Glutamatergic neuron (in vitro differentiated cells): ENCODE results near the gene TSHZ2. TPM values are rescaled to one million over a fixed set of nuclear protein-coding genes. Genes with fewer than 3 reads are reported as not detected.
"Not testable (repeated sequence)": the region's sequence is repeated elsewhere in the genome, so short reads cannot be mapped to it uniquely, and the experiment has no call there.

Experiments
- DNase-seq: peaks from one replicate; pipeline ENCODE4 v3.0.0; 2022
- H3K27ac Mint-ChIP-seq: one replicate; pipeline ENCODE4 v1.8.0; 2020; ENCODE audit warnings: mild to moderate bottlenecking, mixed read lengths, inconsistent platforms; ENCODE audit not compliant: unreplicated experiment
- H3K27me3 Mint-ChIP-seq: one replicate; pipeline ENCODE4 v1.8.0; 2020; ENCODE audit warnings: mild to moderate bottlenecking, moderate library complexity, mixed read lengths, inconsistent platforms; ENCODE audit not compliant: unreplicated experiment
- H3K36me3 Mint-ChIP-seq: one replicate; pipeline ENCODE4 v1.8.0; 2020; ENCODE audit warnings: mild to moderate bottlenecking, mixed read lengths, inconsistent platforms; ENCODE audit not compliant: unreplicated experiment
- H3K4me1 Mint-ChIP-seq: one replicate; pipeline ENCODE4 v1.8.0; 2020; ENCODE audit warnings: mild to moderate bottlenecking, low read depth, mixed read lengths, inconsistent platforms; ENCODE audit not compliant: unreplicated experiment
- H3K4me3 Mint-ChIP-seq: one replicate; pipeline ENCODE4 v1.8.0; 2020; ENCODE audit warnings: mild to moderate bottlenecking, mixed read lengths, inconsistent platforms; ENCODE audit not compliant: unreplicated experiment
- H3K9me3 Mint-ChIP-seq: one replicate; pipeline ENCODE4 v1.8.0; 2020; ENCODE audit warnings: mild to moderate bottlenecking, moderate library complexity, mixed read lengths, inconsistent platforms; ENCODE audit not compliant: unreplicated experiment
- CTCF ChIP-seq: fragments of 200-600 bp; sonication (generic); IDR thresholded peaks from one replicate; pipeline ENCODE4 v1.5.0; 2021; ENCODE audit not compliant: partially characterized antibody, unreplicated experiment
- total RNA-seq: library from RNA; stranded (reverse); fragmentation: NEBNext Ultra II Directional; extraction: Animal tissue kit (Norgen Biotek cat#: 25700); gene quantifications from one replicate; pipeline ENCODE4 v1.2.1, GENCODE V29; 2021; ENCODE audit not compliant: unreplicated experiment

The TSHZ2 gene
- total RNA-seq, 1 donor from 2014 or later, result 10.0 TPM

DNA sequence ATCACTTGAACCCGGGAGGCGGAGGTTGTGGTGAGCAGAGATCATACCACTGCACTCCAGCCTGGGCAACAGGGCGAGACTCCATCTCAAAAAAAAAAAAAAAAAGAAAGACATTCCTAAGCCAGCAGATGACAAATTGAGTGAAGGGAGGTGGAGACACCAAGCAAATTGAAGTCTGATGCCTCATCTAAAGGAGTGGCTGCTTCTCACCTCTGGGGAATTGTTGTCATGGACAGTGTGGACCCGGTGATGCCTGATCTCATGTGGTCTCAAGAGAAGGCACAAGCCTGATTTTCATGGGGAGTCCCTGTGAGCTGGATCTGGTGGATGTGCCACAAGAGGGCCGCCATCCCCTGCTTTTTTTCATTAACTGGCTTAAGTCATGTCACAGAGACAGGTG lies 349.4 kb downstream of the TSHZ2 start:
- no peaks in the 10 kb centered on the region for H3K36me3 Mint-ChIP-seq
- no peak for TF ChIP-seq CTCF
- peaks cover 8% of the 10 kb centered on the region for H3K4me1 Mint-ChIP-seq
- H3K4me3 Mint-ChIP-seq, result no peak overlapping the region
- no peak overlapping the region for H3K27ac Mint-ChIP-seq
- DNase-seq, result no peak
- peaks cover 5% of the 10 kb centered on the region for H3K27me3 Mint-ChIP-seq
- H3K9me3 Mint-ChIP-seq, result peaks cover 2% of the 10 kb centered on the region

DNA sequence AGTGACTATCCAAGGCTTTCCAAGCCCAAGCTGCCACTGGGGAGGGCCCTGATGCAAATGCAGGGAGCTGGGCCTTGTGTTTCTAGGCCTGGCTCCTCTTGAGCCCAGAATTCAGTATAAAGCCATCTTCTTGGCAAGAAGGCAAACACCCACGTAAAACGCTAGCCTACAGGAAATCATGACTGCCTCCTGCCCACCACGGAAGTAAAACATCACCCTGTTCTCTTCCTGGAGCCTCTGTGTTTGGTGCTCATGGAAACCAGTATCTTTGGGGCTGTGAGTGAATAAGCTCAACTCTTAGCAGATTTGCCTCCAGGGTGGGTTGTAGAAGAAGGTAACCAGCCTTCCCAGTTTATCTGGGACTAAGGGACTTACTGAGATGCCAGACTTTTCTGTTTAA lies 350.5 kb downstream of the TSHZ2 start:
- no peak for TF ChIP-seq CTCF
- H3K27ac Mint-ChIP-seq, result no peak overlapping the region
- peaks cover 3% of the 10 kb centered on the region for H3K36me3 Mint-ChIP-seq
- H3K4me1 Mint-ChIP-seq, result no peaks in the 10 kb centered on the region
- peaks cover 2% of the 10 kb centered on the region for H3K9me3 Mint-ChIP-seq
- no peak overlapping the region for H3K4me3 Mint-ChIP-seq
- peaks cover 5% of the 10 kb centered on the region for H3K27me3 Mint-ChIP-seq
- no peak for DNase-seq

GRCh38 chr20:53323460-53323859 lies 351.3 kb downstream of the TSHZ2 start:
- not testable (repeated sequence) for H3K9me3 Mint-ChIP-seq, H3K36me3 Mint-ChIP-seq, H3K27me3 Mint-ChIP-seq, H3K4me1 Mint-ChIP-seq, H3K27ac Mint-ChIP-seq, DNase-seq, H3K4me3 Mint-ChIP-seq

GRCh38 chr20:53324816-53325215 lies 352.7 kb downstream of the TSHZ2 start:
- H3K9me3 Mint-ChIP-seq, result peaks cover 2% of the 10 kb centered on the region
- DNase-seq, result no peak
- H3K27ac Mint-ChIP-seq, result no peak overlapping the region
- H3K4me1 Mint-ChIP-seq, result no peaks in the 10 kb centered on the region
- no peak for TF ChIP-seq CTCF
- H3K4me3 Mint-ChIP-seq, result no peak overlapping the region
- H3K27me3 Mint-ChIP-seq, result peaks cover 4% of the 10 kb centered on the region
- peaks cover 4% of the 10 kb centered on the region for H3K36me3 Mint-ChIP-seq

GRCh38 chr20:53328961-53329360 lies 356.8 kb downstream of the TSHZ2 start:
- peaks cover 2% of the 10 kb centered on the region for H3K9me3 Mint-ChIP-seq
- peaks cover 4% of the 10 kb centered on the region for H3K27me3 Mint-ChIP-seq
- no peak for TF ChIP-seq CTCF
- H3K4me3 Mint-ChIP-seq, result no peak overlapping the region
- H3K4me1 Mint-ChIP-seq, result peaks cover 8% of the 10 kb centered on the region
- DNase-seq, result no peak
- no peak overlapping the region for H3K27ac Mint-ChIP-seq
- H3K36me3 Mint-ChIP-seq, result peaks cover 4% of the 10 kb centered on the region

GRCh38 chr20:53329781-53330180 lies 357.6 kb downstream of the TSHZ2 start:
- H3K9me3 Mint-ChIP-seq, result peaks cover 2% of the 10 kb centered on the region
- no peak for DNase-seq
- peaks cover 8% of the 10 kb centered on the region for H3K4me1 Mint-ChIP-seq
- H3K27ac Mint-ChIP-seq, result no peak overlapping the region
- TF ChIP-seq CTCF, result no peak
- H3K36me3 Mint-ChIP-seq, result peaks cover 4% of the 10 kb centered on the region
- H3K27me3 Mint-ChIP-seq, result peaks cover 4% of the 10 kb centered on the region
- H3K4me3 Mint-ChIP-seq, result no peak overlapping the region
